HCT116 (cell line): ENCODE measurements around the gene CERK.

Source experiments
- CEBPB ChIP-seq: IDR thresholded peaks from 2 replicates; pipeline ENCODE4 v1.6.1; 2012; ENCODE audit warnings: low read depth
- CTCF ChIP-seq, 3 experiments: fragments of 200-600 bp in 1 of 3; sonication (generic) in 1 of 3; IDR thresholded peaks in 2 of 3; conservative IDR thresholded peaks in 1 of 3; 2 replicates each; pipeline ENCODE4 v1.5.1; 2012 to 2017; ENCODE audit warnings: low read depth in 2 of 3, low read length in 2 of 3, antibody characterized with exemption in 1 of 3, borderline replicate concordance in 1 of 3, control low read depth in 1 of 3, mild to moderate bottlenecking in 1 of 3, mixed read lengths in 1 of 3, mixed run types in 1 of 3, moderate library complexity in 1 of 3; ENCODE audit not compliant: insufficient read depth in 1 of 3
- EGR1 ChIP-seq: IDR thresholded peaks from 2 replicates; pipeline ENCODE4 v1.6.1; 2012; ENCODE audit warnings: low read depth
- ELF1 ChIP-seq: IDR thresholded peaks from 2 replicates; pipeline ENCODE4 v1.6.1; 2012; ENCODE audit warnings: low read depth, borderline replicate concordance
- EZH2 ChIP-seq: fragments of 200-600 bp; sonication (generic); IDR thresholded peaks from 2 replicates; pipeline ENCODE4 v1.6.1; 2017; ENCODE audit warnings: antibody characterized with exemption, mixed run types
- EZH2phosphoT487 ChIP-seq: fragments of 200-600 bp; IDR thresholded peaks from 2 replicates; pipeline ENCODE4 v1.6.1; 2018; ENCODE audit warnings: antibody characterized with exemption, borderline replicate concordance
- POLR2A ChIP-seq: IDR thresholded peaks from 2 replicates; pipeline ENCODE4 v1.7.0; 2011; ENCODE audit warnings: borderline replicate concordance; ENCODE audit not compliant: insufficient read depth, insufficient read length; ENCODE audit errors: extremely low read depth
- POLR2AphosphoS5 ChIP-seq: IDR thresholded peaks from 2 replicates; pipeline ENCODE4 v1.6.1; 2011; ENCODE audit warnings: mild to moderate bottlenecking, low read depth, low read length, moderate library complexity
- SIN3A ChIP-seq: IDR thresholded peaks from 2 replicates; pipeline ENCODE4 v1.6.1; 2012; ENCODE audit warnings: low read depth
- SP1 ChIP-seq: IDR thresholded peaks from 2 replicates; pipeline ENCODE4 v1.6.1; 2012; ENCODE audit warnings: low read depth
- TCF7L2 ChIP-seq: IDR thresholded peaks from 2 replicates; pipeline ENCODE4 v1.7.0; 2011; ENCODE audit warnings: borderline replicate concordance, inconsistent platforms; ENCODE audit not compliant: insufficient read depth, insufficient read length; ENCODE audit errors: extremely low read depth
- ZNF274 ChIP-seq: fragments of 200-500 bp; sonication (Bioruptor generic); IDR thresholded peaks from 2 replicates; pipeline ENCODE4 v1.6.1; 2014; ENCODE audit warnings: mild to moderate bottlenecking, low read depth, low read length, inconsistent platforms
- TF ChIP-seq, protein P1 (sequence below): IDR thresholded peaks from 2 replicates; pipeline ENCODE4 v1.6.1; 2012; ENCODE audit warnings: low read depth
- TF ChIP-seq, protein P2 (sequence below): IDR thresholded peaks from 2 replicates; pipeline ENCODE4 v1.6.1; 2011; ENCODE audit warnings: mild to moderate bottlenecking, low read length, moderate library complexity; ENCODE audit not compliant: insufficient replicate concordance; ENCODE audit errors: extremely low read depth

- TF ChIP-seq CTCF (IDR thresholded peaks at IDR 0.05 in 2 of 3, conservative IDR thresholded peaks at IDR 0.05 in 1 of 3; ENCODE audit: borderline replicate concordance in 1 of 3, insufficient read depth in 1 of 3, low read depth in 2 of 3, low read length in 2 of 3) (no peak), EZH2phosphoT487 (no peak), CEBPB (no peak), TCF7L2 (no peak), ELF1 (no peak), POLR2AphosphoS5 (no peak), EGR1 (no peak), POLR2A (no peak), SP1 (no peak), SIN3A (no peak), EZH2 (no peak), ZNF274 (no peak)
- TF ChIP-seq, protein P1, sequence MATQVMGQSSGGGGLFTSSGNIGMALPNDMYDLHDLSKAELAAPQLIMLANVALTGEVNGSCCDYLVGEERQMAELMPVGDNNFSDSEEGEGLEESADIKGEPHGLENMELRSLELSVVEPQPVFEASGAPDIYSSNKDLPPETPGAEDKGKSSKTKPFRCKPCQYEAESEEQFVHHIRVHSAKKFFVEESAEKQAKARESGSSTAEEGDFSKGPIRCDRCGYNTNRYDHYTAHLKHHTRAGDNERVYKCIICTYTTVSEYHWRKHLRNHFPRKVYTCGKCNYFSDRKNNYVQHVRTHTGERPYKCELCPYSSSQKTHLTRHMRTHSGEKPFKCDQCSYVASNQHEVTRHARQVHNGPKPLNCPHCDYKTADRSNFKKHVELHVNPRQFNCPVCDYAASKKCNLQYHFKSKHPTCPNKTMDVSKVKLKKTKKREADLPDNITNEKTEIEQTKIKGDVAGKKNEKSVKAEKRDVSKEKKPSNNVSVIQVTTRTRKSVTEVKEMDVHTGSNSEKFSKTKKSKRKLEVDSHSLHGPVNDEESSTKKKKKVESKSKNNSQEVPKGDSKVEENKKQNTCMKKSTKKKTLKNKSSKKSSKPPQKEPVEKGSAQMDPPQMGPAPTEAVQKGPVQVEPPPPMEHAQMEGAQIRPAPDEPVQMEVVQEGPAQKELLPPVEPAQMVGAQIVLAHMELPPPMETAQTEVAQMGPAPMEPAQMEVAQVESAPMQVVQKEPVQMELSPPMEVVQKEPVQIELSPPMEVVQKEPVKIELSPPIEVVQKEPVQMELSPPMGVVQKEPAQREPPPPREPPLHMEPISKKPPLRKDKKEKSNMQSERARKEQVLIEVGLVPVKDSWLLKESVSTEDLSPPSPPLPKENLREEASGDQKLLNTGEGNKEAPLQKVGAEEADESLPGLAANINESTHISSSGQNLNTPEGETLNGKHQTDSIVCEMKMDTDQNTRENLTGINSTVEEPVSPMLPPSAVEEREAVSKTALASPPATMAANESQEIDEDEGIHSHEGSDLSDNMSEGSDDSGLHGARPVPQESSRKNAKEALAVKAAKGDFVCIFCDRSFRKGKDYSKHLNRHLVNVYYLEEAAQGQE = no peak
- TF ChIP-seq, protein P2, sequence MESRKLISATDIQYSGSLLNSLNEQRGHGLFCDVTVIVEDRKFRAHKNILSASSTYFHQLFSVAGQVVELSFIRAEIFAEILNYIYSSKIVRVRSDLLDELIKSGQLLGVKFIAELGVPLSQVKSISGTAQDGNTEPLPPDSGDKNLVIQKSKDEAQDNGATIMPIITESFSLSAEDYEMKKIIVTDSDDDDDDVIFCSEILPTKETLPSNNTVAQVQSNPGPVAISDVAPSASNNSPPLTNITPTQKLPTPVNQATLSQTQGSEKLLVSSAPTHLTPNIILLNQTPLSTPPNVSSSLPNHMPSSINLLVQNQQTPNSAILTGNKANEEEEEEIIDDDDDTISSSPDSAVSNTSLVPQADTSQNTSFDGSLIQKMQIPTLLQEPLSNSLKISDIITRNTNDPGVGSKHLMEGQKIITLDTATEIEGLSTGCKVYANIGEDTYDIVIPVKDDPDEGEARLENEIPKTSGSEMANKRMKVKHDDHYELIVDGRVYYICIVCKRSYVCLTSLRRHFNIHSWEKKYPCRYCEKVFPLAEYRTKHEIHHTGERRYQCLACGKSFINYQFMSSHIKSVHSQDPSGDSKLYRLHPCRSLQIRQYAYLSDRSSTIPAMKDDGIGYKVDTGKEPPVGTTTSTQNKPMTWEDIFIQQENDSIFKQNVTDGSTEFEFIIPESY = no peak
Observed at GRCh38 chr22:46663436-46664100, 74.5 kb downstream of the CERK start.
